B cell (primary cell): ENCODE measurements around the gene ZBTB46. TPM values are rescaled to one million over a fixed set of nuclear protein-coding genes. Genes with fewer than 3 reads are reported as not detected.

Experiments used
- ATAC-seq: fragments of 200-7000 bp; cut with Tn5 transposase; one replicate; pipeline ENCODE4 v1.10.0; 2021; ENCODE audit warnings: low read depth, mild to moderate bottlenecking, moderate number of reproducible peaks, moderate library complexity
- CTCF ChIA-PET: fragments of 350-600 bp; sonication (Branson Sonifier 250); formaldehyde crosslinking; loops from one replicate; lab custom pipeline; 2021; ENCODE audit warnings: antibody characterized with exemption, inconsistent platforms; lab: Charles Lee
- POLR2A ChIA-PET: fragments of 350-600 bp; sonication (Branson Sonifier 250); formaldehyde crosslinking; loops from one replicate; lab custom pipeline; 2021; ENCODE audit warnings: antibody characterized with exemption; lab: Charles Lee
- DNase-seq: peaks from one replicate; pipeline ENCODE4 v3.0.0; 2013
- H2AFZ ChIP-seq: 2 replicates; pipeline ENCODE4 v1.6.1; 2012; ENCODE audit warnings: mild to moderate bottlenecking, low read depth, low read length; ENCODE audit not compliant: insufficient read depth, poor library complexity, severe bottlenecking
- H3K27ac ChIP-seq, 2 donors: 1 replicate in 1 of 2; 2 replicates in 1 of 2; pipeline ENCODE4 v1.5.1; 2012 to 2013; ENCODE audit warnings: low read length in 2 of 2, mild to moderate bottlenecking in 2 of 2, moderate library complexity in 1 of 2
- H3K27me3 ChIP-seq, 4 experiments: fragments of 200-600 bp in 1 of 4; sonication (generic) in 1 of 4; replicated peaks in 1 of 4; 1 replicate in 2 of 4; 2 replicates in 2 of 4; pipeline versions ENCODE4 v1.6.1 to v1.7.0; 2013 to 2016; ENCODE audit warnings: low read length in 3 of 4, mild to moderate bottlenecking in 2 of 4, mixed read lengths in 1 of 4, moderate library complexity in 1 of 4; ENCODE audit not compliant: insufficient read depth in 4 of 4, control insufficient read depth in 3 of 4; ENCODE audit errors: control extremely low read depth in 1 of 4
- H3K36me3 ChIP-seq, 2 experiments: replicated peaks in 1 of 2; 1 replicate in 1 of 2; 2 replicates in 1 of 2; pipeline versions ENCODE4 v1.6.1 to v1.7.1; 2013; ENCODE audit warnings: low read length in 1 of 2; ENCODE audit not compliant: insufficient read depth in 2 of 2, control insufficient read depth in 1 of 2; ENCODE audit errors: control extremely low read depth in 1 of 2, extremely low read depth in 1 of 2
- H3K4me1 ChIP-seq, 2 donors: fragments of 200-600 bp in 1 of 2; sonication (generic) in 1 of 2; 1 replicate in 1 of 2; 2 replicates in 1 of 2; pipeline versions ENCODE4 v1.5.1 to v1.6.1; 2013 to 2017; ENCODE audit warnings: low read length in 2 of 2; ENCODE audit not compliant: control insufficient read depth in 2 of 2, insufficient read depth in 2 of 2
- H3K4me2 ChIP-seq: replicated peaks from 2 replicates; pipeline ENCODE3; 2012; ENCODE audit warnings: mild to moderate bottlenecking, low read depth, low read length; ENCODE audit not compliant: poor library complexity, severe bottlenecking
- H3K4me3 ChIP-seq, 5 experiments: fragments of 200-600 bp in 1 of 5; sonication (generic) in 1 of 5; 1 replicate in 3 of 5; 2 replicates in 2 of 5; pipeline versions ENCODE4 v1.5.1 to v1.7.0; 2011 to 2016; ENCODE audit warnings: low read length in 4 of 5, mild to moderate bottlenecking in 4 of 5, low read depth in 2 of 5, control low read depth in 1 of 5, moderate library complexity in 1 of 5; ENCODE audit not compliant: insufficient read depth in 1 of 5; ENCODE audit errors: control extremely low read depth in 1 of 5, extremely low read depth in 1 of 5
- H3K79me2 ChIP-seq: fragments of 200-600 bp; sonication (generic); one replicate; pipeline ENCODE4 v1.6.0; 2016; ENCODE audit warnings: low read length; ENCODE audit not compliant: control insufficient read depth, insufficient read depth
- H3K9ac ChIP-seq: fragments of 200-600 bp; sonication (generic); 2 replicates; pipeline ENCODE4 v1.6.1; 2017; ENCODE audit warnings: mild to moderate bottlenecking, low read length, moderate library complexity
- H3K9me3 ChIP-seq, 3 donors: one replicate each; pipeline versions ENCODE4 v1.6.1 to v1.7.1; 2013; ENCODE audit warnings: low read length in 2 of 3; ENCODE audit not compliant: control insufficient read depth in 2 of 3, insufficient read depth in 1 of 3; ENCODE audit errors: control extremely low read depth in 1 of 3
- H4K20me1 ChIP-seq: 2 replicates; pipeline ENCODE4 v1.6.0; 2012; ENCODE audit warnings: mild to moderate bottlenecking, low read length; ENCODE audit not compliant: insufficient read depth, control insufficient read depth, poor library complexity, severe bottlenecking
- H3K27ac Mint-ChIP-seq: one replicate; pipeline ENCODE4 v1.8.0; 2021; ENCODE audit warnings: mixed read lengths
- H3K27me3 Mint-ChIP-seq: one replicate; pipeline ENCODE4 v1.8.0; 2021; ENCODE audit warnings: mixed read lengths
- H3K4me1 Mint-ChIP-seq: one replicate; pipeline ENCODE4 v1.8.0; 2021; ENCODE audit warnings: mixed read lengths
- H3K4me3 Mint-ChIP-seq: one replicate; pipeline ENCODE4 v1.8.0; 2021; ENCODE audit warnings: mixed read lengths
- H3K9me3 Mint-ChIP-seq: one replicate; pipeline ENCODE4 v1.8.0; 2022; ENCODE audit warnings: mixed read lengths; ENCODE audit not compliant: insufficient read depth
- EZH2 ChIP-seq: IDR thresholded peaks from 2 replicates; pipeline ENCODE4 v1.6.1; 2012; ENCODE audit warnings: borderline replicate concordance, low read depth, mild to moderate bottlenecking, moderate library complexity, low read length; ENCODE audit not compliant: insufficient read depth, poor library complexity, severe bottlenecking
- WGBS: methylation state at CpG from one replicate; pipeline ENCODE4 v1.1.5; 2013; ENCODE audit warnings: missing lambda C conversion rate; ENCODE audit not compliant: insufficient coverage; 5-methylcytosine and 5-hydroxymethylcytosine counted together
- intact Hi-C: fragments of 100-400 bp; cut with micrococcal nuclease; formaldehyde crosslinking; loops from one replicate; pipeline ENCODE4 v1.10.0; 2022
- polyA plus RNA-seq: library from polyadenylated mRNA; depleted of rRNA; stranded (reverse); fragments of >200 nt; gene quantifications from 2 replicates; pipeline ENCODE4 v1.2.3, GENCODE V29; 2012
- total RNA-seq, 2 donors: library from RNA; stranded (reverse); fragments of 120-200 nt in 1 of 2; gene quantifications; 1 replicate in 1 of 2; 2 replicates in 1 of 2; pipeline versions ENCODE4 v1.2.3 to v1.2.4, GENCODE V29; 2013 to 2022
- TF ChIP-seq, protein P1 (sequence below): fragments of 200-600 bp; IDR thresholded peaks from one replicate; pipeline ENCODE4 v1.8.0; 2022; ENCODE audit warnings: antibody characterized with exemption, mild to moderate bottlenecking

Gene ZBTB46
- total and polyA plus RNA-seq, 2 donors (not counting 1 experiment from before 2014, with no cell fraction given) = 0.16 to 0.64 TPM

DNA sequence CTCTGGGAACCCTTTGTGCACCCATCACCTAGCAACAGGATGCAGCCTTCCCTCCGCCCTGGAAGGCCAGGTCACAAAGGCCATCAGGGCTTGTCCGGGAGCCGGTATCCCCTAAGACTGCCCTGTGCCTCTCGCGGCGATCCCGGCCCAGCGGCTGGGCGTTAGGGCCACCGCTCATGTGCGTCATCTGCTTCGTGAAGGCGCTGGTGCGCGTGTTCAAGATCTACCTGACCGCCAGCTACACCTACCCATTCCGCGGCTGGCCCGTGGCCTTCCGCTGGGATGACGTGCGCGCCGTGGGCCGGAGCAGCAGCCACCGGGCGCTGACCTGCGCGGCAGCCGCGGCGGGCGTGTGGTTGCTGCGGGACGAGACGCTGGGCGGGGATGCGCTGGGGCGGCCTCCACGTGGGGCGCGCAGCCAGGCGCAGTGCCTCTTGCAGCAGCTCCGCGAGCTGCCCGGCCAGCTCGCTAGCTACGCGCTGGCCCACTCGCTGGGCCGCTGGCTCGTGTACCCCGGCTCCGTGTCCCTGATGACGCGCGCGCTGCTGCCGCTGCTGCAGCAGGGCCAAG is 30.4 kb upstream of the ZBTB46 start, which contains the start of gene ABHD16B:
TSS of gene ABHD16B (plus strand) at position 134 of the 570 bp plus-strand sequence. CDS start at position 177, 43 bp downstream.
- ChIA-PET CTCF (interaction anchor here (0.6 to 0.9 kb wide), 2 partner anchors 95 to 112 kb away, joined by 3 read pairs; no protein-coding TSS in a partner anchor), POLR2A (no interaction called here)
- no peaks in the 10 kb centered on the region for H3K9me3 Mint-ChIP-seq
- no peaks in the 10 kb centered on the region for H3K27me3 Mint-ChIP-seq
- Histone ChIP-seq H3K9ac (no peak within 1 kb of the TSS), H3K9me3 (no peaks in the 10 kb centered on the region), H3K4me2 (no peak within 1 kb of the TSS), H3K4me3 (no peak within 1 kb of the TSS), H3K27ac (no peak within 1 kb of the TSS), H2AFZ (no peak within 1 kb of the TSS), H3K27me3 (no peaks in the 10 kb centered on the region), H4K20me1 (no peaks in the 10 kb centered on the region), H3K79me2 (peaks cover 19% of the 10 kb centered on the region), H3K36me3 (peaks cover 0 to 4% of the 10 kb centered on the region in 2 experiments), H3K4me1 (peaks cover 33 to 43% of the 10 kb centered on the region in 2 donors)
- TF ChIP-seq, protein P1, sequence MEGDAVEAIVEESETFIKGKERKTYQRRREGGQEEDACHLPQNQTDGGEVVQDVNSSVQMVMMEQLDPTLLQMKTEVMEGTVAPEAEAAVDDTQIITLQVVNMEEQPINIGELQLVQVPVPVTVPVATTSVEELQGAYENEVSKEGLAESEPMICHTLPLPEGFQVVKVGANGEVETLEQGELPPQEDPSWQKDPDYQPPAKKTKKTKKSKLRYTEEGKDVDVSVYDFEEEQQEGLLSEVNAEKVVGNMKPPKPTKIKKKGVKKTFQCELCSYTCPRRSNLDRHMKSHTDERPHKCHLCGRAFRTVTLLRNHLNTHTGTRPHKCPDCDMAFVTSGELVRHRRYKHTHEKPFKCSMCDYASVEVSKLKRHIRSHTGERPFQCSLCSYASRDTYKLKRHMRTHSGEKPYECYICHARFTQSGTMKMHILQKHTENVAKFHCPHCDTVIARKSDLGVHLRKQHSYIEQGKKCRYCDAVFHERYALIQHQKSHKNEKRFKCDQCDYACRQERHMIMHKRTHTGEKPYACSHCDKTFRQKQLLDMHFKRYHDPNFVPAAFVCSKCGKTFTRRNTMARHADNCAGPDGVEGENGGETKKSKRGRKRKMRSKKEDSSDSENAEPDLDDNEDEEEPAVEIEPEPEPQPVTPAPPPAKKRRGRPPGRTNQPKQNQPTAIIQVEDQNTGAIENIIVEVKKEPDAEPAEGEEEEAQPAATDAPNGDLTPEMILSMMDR = no peak
- TF ChIP-seq EZH2 = no peak
- DNase-seq = no peak
- 96% methylated on average over 59 of the region's 59 CpGs for WGBS
- no peak for ATAC-seq
- H3K27ac Mint-ChIP-seq = no peak within 1 kb of the TSS
- H3K4me1 Mint-ChIP-seq = peaks cover 48% of the 10 kb centered on the region
- intact Hi-C loops = no loop called here
- no peak within 1 kb of the TSS for H3K4me3 Mint-ChIP-seq

DNA sequence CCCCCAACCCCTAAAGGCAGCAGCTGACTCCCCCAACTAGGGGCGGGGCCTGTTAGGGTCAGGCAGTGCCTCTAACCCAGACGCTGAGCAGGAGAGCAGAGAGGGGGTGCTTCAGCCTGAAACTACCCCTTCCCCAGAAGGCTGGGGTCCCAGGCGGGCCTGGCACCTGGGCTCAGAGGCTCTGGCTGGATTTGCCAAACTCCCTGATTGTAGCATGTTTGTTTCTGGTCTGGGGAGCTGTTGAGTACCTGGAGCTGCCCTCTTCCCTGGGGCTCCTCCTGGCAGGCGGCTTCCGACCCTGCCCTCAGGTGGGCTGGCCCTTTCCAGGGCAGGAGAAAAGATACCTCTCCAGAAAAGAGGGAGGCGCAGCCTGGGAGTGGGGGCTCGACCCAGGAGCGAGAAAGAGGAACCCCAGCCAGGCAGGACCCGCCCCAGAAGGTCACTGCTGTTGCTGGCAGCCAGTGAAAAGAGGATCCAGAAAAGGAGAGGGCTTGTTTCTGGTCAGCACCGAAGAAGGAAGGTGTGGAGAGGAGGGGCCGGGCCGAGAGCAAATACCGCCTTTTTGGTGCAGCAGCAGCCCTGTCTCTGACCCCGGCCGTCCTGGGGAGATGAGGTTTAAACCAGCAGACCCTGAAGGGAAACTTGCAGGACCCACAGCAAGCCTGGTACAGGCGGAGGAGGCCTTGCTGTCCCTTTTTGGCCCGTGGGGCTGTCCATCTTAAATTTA is 29.4 kb upstream of the ZBTB46 start:
- no peak overlapping the region for H3K27ac Mint-ChIP-seq

More for the DNA sequence above, 29.4 kb upstream of the ZBTB46 start:
- WGBS = 65% methylated on average over 15 of the region's 17 CpGs
- H3K36me3 ChIP-seq = peaks cover 0 to 4% of the 10 kb centered on the region in 2 experiments
- H3K9me3 ChIP-seq = no peaks in the 10 kb centered on the region
- no peak overlapping the region for H3K4me3 Mint-ChIP-seq
- H3K9me3 Mint-ChIP-seq = no peaks in the 10 kb centered on the region
- H3K27me3 Mint-ChIP-seq = no peaks in the 10 kb centered on the region
- no peaks in the 10 kb centered on the region for H4K20me1 ChIP-seq
- H2AFZ ChIP-seq = no peak overlapping the region
- ATAC-seq = no peak
- peaks cover 26 to 35% of the 10 kb centered on the region in 2 donors for H3K4me1 ChIP-seq
- H3K4me3 ChIP-seq = no peak overlapping the region
- DNase-seq = no peak
- H3K27ac ChIP-seq = no peak overlapping the region
- peaks cover 9% of the 10 kb centered on the region for H3K79me2 ChIP-seq
- CTCF ChIA-PET = interaction anchor here (0.9 kb wide), 1 partner anchor 113 kb away, joined by 3 read pairs; no protein-coding TSS in a partner anchor
- TF ChIP-seq, protein P1 = no peak
- TF ChIP-seq EZH2 = no peak
- H3K4me1 Mint-ChIP-seq = peaks cover 41% of the 10 kb centered on the region
- H3K9ac ChIP-seq = no peak overlapping the region
- no peaks in the 10 kb centered on the region for H3K27me3 ChIP-seq
- POLR2A ChIA-PET = no interaction called here
- H3K4me2 ChIP-seq = no peak overlapping the region
- intact Hi-C loops = no loop called here
